ENCODE data around the gene RPS21. TPM values are rescaled to one million over a fixed set of nuclear protein-coding genes. Genes with fewer than 3 reads are reported as not detected.
"Not testable (repeated sequence)": the region's sequence is repeated elsewhere in the genome, so short reads cannot be mapped to it uniquely, and the experiment has no call there.

The RPS21 gene
- total RNA-seq, 1 experiment from 2014 or later = 1,447 TPM

DNA sequence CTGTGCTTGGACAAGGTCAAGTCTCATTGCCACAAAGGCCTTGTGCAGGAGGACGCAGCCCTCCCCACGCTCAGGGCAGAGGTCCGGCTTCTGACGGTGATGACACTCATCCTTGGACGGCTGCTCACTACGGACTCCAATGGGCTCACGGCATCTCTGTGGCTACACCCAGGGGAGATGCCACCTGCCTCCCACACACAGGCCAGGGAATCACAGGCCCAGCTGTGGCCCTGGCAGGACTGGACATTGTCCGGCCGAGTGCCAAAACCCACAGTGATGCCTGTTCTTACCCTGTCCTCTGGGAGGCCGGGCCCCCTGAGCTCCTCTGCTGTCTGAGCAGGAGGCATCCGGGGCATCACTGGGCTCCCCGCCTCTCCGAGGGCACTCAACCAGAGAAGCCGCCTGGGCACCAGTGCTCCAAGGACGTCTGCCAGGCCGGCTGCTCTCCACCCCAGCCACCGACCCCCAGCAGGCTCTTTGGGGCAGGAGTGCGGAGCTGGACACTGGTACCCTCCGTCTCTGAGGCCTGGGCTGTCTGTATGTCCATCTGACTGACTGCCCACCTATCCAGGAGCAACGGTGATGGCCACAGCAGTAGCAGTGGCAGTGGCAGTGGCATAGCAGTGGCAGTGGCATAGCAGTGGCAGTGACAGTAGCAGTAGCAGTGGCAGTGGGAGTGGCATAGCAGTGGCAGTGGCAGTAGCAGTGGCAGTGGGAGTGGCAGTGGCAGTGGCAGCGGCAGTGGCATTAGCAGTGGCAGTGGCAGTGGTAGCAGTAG lies 38.6 kb downstream of the RPS21 start:
- peak; percentile 11 for DNase-seq (ENCODE audit: low read depth)

DNA sequence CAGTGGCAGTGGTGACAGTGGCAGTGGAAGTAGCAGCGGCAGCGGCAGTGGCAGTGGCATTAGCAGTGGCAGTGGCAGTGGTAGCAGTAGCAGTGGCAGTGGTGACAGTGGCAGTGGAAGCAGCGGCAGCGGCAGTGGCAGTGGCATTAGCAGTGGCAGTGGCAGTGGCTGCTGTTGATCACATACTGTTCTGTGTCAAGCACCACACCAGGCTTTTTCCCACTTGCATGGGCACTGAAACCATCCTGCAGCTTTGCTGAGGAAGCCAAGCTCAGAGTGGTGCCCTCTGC lies 39.1 kb downstream of the RPS21 start:
- not testable (repeated sequence) for DNase-seq (ENCODE audit: low read depth)

DNA sequence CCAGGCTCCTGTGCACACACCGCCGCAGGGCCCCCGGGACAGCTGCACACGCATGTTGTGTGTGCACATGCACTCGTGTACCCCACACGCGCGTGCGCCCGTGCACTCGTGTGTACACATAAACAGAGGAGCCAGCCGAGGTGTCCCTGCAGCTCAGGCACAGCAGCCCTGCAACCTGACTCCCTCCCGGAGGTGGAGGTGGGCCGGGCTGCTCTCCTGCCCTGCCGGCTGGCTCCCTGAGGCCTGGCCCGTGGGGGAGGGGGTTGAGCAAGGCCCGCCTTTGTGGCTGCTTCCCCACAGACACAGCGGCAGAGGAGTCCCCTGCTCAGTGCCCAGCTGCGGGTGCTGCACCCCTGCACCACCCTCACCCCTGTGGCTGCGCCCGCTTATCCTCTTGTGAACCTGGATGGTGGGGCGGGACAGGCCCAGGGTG lies 39.8 kb downstream of the RPS21 start:
- no peak for DNase-seq (ENCODE audit: low read depth)

DNA sequence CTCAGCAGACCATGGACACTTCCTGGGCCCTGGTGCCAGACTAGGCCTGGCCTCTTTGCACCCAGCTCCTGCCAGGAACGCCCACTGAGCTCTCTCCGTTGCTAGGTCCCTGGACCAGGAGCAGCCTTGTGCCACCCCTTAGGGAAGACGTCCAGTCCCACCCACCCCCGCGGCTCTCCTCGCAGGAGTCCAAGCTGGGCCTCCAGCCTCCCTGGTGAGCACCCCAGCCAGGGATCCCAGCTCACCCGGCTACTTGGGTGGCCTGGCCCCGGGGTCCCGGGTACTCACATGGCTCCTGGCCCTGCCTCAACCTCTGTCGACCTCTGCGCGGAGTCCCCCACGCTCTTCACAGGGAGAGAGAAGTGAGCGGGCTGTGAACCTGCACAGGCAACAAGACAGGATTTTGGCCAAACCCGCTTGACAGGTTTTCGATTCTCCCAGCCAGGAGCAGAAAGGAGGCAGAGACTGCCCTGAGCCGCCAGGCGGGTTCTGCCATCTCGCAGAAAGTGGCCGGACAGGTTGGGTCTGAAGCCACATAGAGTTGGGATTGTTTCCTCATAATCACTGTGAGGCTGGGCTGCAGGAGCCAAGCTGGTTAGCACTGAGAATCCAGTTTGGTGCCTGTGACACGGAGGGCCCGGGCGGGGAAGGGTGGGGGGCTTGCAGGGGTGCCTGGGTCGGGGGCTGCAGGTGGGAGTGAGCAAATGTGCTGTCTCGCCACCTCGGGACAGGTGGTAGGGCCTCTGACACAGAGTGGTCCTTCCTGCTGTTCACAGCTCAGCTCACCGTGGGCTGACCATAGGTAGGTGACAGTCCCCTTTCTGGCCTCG lies 40.5 kb downstream of the RPS21 start, which contains the start of gene RBBP8NL:
Gene RBBP8NL (minus strand): TSS at position 368 of the 830 bp plus-strand sequence. CDS start 7,892 bp downstream, outside the sequence.
- no peak for DNase-seq (ENCODE audit: low read depth)

DNA sequence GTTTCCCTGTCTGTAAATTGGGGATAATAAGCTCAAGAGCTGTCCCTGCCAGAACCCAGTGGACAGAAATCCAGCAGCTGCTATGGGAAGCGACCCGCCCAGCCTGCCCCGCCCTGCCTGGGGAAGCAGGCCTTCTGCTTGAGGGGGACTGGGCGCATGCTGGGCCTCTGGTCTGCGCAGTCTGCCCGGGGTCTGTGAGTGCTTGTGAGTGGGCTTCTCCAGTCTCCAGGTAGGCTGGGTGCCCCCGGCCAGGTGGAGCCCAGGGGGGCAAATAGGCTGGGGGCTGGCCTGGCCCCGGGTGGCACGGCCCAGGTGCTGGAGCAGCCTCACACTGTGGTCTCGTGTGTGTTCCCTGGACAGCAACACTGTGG lies 41.1 kb downstream of the RPS21 start:
- no peak for DNase-seq (ENCODE audit: low read depth)

DNA sequence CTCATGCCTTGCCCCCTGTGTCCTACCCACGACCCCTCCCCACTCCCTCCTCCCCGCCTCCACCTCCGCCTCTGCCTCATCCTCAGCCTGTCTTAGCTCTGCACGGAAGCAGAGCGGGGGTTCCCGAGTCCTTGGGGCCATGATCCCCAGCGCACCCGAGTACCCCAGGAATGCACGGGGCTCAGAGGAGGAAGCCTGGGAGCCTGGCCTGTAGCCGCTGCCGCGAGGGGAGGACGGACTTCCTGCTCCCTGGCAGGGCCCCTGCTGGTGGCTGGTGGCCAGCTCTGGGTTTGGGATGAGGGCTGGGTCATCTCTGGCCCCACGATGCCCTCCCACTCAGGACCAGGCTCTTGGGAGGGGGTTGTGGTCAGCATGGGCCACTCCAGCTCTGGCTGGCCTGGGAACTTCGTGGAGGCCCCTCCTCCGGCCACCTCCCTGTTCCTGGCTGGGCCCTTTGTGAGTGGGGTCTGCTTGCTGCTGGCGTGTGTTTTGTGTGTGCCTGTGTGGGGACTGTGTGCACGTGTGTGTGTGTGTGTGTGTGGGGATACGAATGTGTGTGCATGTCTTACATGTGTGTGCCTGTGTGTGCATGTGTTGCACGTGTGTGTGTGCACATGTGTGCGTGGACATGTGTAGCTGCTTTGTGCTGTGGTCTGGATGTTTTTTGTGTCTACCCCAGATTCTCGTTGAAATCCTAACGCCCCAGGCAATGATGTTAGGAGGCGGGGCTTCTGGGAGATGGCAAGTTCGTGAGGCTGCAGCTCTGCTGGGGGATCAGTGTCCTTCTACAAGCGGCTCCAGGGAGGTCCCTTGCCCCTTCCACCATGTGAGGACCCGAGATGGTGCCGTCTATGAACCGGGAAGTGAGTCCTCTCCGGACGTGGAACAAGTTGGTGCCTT lies 41.7 kb downstream of the RPS21 start:
- DNase-seq (ENCODE audit: low read depth) = no peak

DNA sequence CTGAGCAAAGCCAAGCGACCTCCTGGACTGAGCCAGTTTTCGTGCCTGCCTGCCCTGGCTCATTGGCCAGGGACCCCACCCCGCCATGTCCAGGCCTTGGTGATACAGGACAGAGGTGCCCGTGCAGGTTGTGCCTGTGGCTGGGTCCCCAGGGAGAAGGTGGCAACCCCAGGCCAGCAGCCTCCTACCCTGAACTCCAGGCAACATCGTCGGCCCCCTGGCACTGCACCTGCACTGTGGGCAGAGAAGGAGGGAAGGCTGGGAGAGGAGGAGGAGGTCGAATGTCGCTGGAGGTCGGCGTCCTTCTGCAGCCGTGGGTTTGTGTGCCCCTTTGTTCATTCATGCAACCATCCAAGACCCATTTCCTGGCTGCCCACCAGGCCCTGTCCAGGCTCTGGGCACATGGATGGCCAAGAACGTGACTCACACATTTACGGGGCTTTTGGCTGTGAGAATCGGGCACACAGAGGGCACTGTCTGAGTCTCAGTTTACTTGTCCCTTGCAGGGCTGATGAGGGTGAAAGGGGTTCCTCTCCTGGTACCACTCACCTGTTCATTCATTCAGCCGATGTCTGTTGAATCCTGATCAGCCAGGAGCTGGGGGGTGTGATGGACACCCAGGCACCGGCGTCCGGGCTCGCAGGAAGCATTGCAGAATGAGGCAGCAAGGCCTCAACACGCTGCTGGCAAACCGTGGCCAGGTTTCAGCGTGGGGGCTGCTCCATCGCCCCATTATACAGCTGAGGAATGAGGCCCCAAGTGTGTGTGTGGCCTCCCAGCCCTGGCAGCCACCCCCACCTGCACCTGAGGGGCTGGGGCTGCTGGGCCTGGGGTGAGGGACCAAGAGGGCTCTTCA lies 42.8 kb downstream of the RPS21 start:
- no peak for DNase-seq (ENCODE audit: low read depth)

DNA sequence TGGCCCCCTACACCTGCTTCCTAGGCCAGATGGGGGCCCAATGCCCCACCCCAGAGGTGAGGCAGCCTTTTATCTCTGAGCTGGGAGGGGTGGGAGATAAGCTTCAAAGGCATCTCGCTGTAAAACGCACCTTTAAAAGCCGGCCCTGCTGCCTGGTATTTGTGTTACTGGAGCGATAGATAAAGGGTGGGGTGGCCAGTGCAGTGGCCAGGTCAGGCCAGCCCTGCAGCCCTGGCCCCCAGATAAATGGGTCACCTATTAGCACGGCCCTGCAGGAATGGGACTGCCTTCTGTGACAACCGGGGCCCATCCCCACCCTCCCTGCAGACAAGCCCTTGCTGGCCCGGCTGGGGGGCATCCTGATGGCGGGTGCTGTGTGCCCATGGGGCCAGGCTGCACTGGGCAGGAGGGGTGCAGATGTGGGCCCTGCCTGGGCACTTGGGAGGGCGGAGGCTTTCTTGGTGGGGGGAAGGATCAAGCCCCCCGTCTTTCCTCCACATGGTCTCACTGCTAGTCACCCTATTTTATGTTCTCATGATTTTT lies 43.5 kb downstream of the RPS21 start:
- DNase-seq (ENCODE audit: low read depth) = no peak

DNA sequence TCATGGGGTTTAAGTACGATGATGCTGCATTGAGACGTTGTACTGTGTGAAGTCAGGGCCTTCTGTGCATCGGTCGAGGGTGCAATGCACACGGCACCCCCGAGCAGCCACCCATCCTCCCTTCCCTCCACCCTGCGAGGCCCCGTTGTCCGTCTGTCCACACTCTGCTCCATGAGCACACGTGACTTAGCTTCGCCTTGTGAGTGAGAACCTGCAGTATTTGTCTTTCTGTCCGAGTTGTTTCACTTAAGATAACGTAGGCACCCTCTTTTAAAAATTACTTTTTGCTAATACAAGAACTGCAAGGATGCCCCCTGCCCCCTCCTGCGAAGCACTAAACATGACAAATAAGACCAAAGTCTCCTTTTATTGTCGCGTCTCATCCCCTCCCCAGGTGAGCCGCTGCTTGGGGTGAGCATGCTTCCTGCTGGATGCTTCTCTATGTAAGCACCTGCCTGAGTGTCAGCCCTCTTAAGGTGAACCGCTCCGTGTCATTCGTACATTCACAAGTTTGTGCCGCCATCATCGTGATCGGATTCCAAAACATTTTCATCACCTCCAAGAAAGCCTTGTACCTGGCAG lies 44.1 kb downstream of the RPS21 start:
- DNase-seq (ENCODE audit: low read depth) = no peak

DNA sequence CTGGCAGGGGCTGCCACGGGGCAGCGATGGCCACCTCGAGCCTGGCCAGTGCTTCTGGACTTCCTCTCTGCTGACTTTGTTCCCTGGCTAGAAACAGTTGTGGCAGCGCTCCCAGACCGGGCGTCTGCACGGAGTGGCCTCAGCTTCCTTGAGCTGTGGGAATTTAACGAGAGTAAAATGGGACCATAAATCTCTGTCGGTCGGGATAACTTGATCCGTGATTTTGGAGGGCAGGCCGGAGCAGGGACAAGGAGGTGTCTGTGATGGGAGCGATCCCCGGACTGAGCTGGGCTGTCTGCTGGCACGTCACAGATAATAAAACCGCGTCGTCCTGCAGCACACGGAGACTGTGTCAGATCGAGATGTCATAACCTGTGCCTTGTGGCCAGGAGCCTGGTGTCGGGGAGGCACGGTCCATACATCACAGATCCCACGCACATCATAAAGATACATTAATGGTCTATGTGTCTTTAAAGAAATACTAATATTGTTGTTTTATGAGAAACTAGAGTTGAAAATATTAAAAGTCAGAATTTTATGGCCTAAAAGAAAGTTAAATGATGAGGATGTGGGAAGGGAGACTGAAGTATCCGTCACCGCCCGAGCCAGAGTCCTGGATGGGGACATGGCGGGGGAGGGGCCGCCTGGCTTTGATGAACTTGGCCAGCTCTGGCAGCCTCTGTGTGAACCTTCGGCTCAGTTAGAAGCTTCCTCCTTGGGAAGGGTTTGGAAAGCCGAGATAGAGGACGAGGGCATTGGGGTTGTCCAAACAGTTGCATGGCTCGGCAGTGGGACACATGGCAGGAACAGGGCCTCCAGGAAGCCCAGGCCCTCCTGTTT lies 47.0 kb downstream of the RPS21 start:
- DNase-seq (ENCODE audit: low read depth) = no peak

DNA sequence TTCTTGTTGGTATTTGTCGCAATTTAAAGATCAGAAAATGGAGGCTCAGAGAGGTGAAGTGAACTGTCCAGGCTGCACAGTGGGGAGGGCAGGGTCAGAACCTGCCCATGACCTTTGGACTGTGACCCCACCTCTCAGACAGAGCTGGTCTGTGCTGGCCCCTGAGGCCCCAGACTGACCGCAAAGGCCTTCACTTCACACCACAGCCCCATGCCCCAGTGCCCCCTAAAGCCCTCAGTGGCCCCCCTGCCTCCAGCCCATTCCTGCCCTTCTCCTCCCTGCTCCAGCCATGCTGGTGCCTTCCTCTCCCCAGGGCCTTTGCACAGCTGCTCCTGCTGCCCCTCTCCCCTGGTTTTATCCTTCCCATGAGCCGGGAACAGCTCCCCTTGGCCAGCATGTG lies 49.8 kb downstream of the RPS21 start:
- no peak for DNase-seq (ENCODE audit: low read depth)

DNA sequence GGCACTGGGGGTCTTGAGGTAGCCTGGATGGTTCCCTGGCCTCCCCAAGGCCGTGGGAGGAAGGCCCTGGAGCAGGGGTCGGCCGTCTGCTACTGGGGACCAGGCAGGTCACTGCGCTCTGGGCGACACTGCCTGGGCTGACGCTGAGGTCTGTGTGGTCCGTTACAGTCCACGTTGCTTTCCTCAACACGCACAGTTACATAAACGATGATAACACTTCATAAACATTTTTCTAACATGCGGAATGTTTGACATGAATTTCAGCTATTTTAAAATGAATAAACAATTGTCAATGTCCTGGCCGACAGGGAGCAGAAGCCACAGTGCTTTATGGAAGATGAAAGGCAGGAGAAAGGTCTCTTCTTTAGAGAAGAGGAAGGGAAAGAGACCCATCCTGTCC lies 50.6 kb downstream of the RPS21 start:
- no peak for DNase-seq (ENCODE audit: low read depth)

DNA sequence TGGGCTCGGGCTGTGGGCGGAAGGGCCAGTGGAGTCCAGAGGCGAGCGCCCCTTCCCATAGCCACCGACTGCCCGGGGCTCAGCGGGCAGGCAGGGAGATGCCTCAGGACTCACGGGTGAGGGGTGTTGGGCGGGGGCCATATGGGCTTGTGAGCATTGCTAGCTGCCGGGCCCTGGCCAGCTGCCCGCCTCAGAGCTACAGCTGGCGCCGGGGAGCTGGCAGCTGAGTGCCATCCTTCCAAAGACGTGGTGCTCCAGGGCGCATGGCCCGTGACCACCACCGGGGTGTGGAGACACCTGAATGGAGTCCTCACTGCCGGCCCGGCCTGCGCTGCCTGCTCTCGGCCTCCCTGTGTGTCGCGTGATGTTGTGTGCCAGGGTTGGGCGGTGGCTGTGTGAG lies 51.0 kb downstream of the RPS21 start:
- DNase-seq (ENCODE audit: low read depth) = no peak

Other genes with a start within 250 kb of the RPS21 start
- 503 and 618 TPM in 2 replicates for gene PSMA7, start 243.7 kb upstream of the RPS21 start, total RNA-seq (2014; rRNA removed)
- 14.3 and 18.0 TPM in 2 replicates for gene SS18L1, start 243.3 kb upstream of the RPS21 start, total RNA-seq (2014; rRNA removed)
- gene MTG2, start 204.1 kb upstream of the RPS21 start, total RNA-seq (2014; rRNA removed) = 20.2 and 27.7 TPM in 2 replicates
- gene HRH3, start 166.8 kb upstream of the RPS21 start, total RNA-seq (2014; rRNA removed) = not detected in 2 replicates
- 11.3 and 12.7 TPM in 2 replicates for gene OSBPL2, start 148.6 kb upstream of the RPS21 start, total RNA-seq (2014; rRNA removed)
- gene ADRM1, start 84.1 kb upstream of the RPS21 start, total RNA-seq (2014; rRNA removed) = 204 and 234 TPM in 2 replicates
- gene LAMA5, start 19.8 kb upstream of the RPS21 start, total RNA-seq (2014; rRNA removed) = 7.2 and 29.2 TPM in 2 replicates
- 7.0 and 7.2 TPM in 2 replicates for gene CABLES2, start 20.2 kb downstream of the RPS21 start, total RNA-seq (2014; rRNA removed)
- not detected in 2 replicates for gene RBBP8NL, start 40.4 kb downstream of the RPS21 start, total RNA-seq (2014; rRNA removed)
- not detected in 2 replicates for gene GATA5, start 88.9 kb downstream of the RPS21 start, total RNA-seq (2014; rRNA removed)

Measured in LHCN-M2 (cell line).